Memory B cell (primary cell): ENCODE results near the gene SPON1.

Experiments
- ATAC-seq: fragments of 150-1000 bp; cut with Tn5 transposase; 2 replicates; pipeline ENCODE4 v1.10.0; 2021; ENCODE audit warnings: low read depth, mild to moderate bottlenecking, moderate library complexity
- DNase-seq, 2 donors: peaks; one replicate each; pipeline ENCODE4 v3.0.0; 2022; ENCODE audit warnings: low spot score in 2 of 2
- H3K27ac Mint-ChIP-seq: one replicate; pipeline ENCODE4 v1.8.0; 2022; ENCODE audit warnings: mild to moderate bottlenecking, moderate library complexity, mixed read lengths
- H3K27me3 Mint-ChIP-seq: one replicate; pipeline ENCODE4 v1.8.0; 2022; ENCODE audit warnings: mixed read lengths
- H3K36me3 Mint-ChIP-seq: one replicate; pipeline ENCODE4 v1.8.0; 2022; ENCODE audit warnings: mild to moderate bottlenecking, mixed read lengths
- H3K4me1 Mint-ChIP-seq: one replicate; pipeline ENCODE4 v1.8.0; 2022; ENCODE audit warnings: mixed read lengths
- H3K4me3 Mint-ChIP-seq: one replicate; pipeline ENCODE4 v1.8.0; 2022; ENCODE audit warnings: mild to moderate bottlenecking, moderate library complexity, mixed read lengths
- H3K9me3 Mint-ChIP-seq: one replicate; pipeline ENCODE4 v1.8.0; 2022; ENCODE audit warnings: mixed read lengths

SPON1 gene

GRCh38 chr11:14225666-14226065 lies 263.1 kb downstream of the SPON1 start:
- H3K4me3 Mint-ChIP-seq, result no peak overlapping the region
- peaks cover 14% of the 10 kb centered on the region for H3K27me3 Mint-ChIP-seq
- H3K9me3 Mint-ChIP-seq, result peaks cover 1% of the 10 kb centered on the region
- no peak for ATAC-seq
- DNase-seq, result no peak
- no peak overlapping the region for H3K27ac Mint-ChIP-seq
- peaks cover 7% of the 10 kb centered on the region for H3K4me1 Mint-ChIP-seq
- H3K36me3 Mint-ChIP-seq, result peaks cover 1% of the 10 kb centered on the region

- ATAC-seq, result no peak
- Mint-ChIP-seq H3K9me3 (peaks cover 1% of the 10 kb centered on the region), H3K27me3 (peaks cover 18% of the 10 kb centered on the region), H3K36me3 (peaks cover 1% of the 10 kb centered on the region), H3K4me3 (no peak overlapping the region), H3K27ac (no peak overlapping the region), H3K4me1 (peaks cover 10% of the 10 kb centered on the region)
- no peak for DNase-seq
Observed at GRCh38 chr11:14228356-14228755, 265.8 kb downstream of the SPON1 start.

GRCh38 chr11:14229472-14229871 lies 266.9 kb downstream of the SPON1 start:
- Mint-ChIP-seq H3K9me3 (peaks cover 1% of the 10 kb centered on the region), H3K27ac (no peak overlapping the region), H3K36me3 (peaks cover 1% of the 10 kb centered on the region), H3K4me1 (peaks cover 5% of the 10 kb centered on the region), H3K4me3 (no peak overlapping the region), H3K27me3 (peaks cover 18% of the 10 kb centered on the region)
- no peak for DNase-seq
- ATAC-seq, result no peak

- peaks cover 1% of the 10 kb centered on the region for H3K36me3 Mint-ChIP-seq
- ATAC-seq (no peak), DNase-seq (no peak)
- H3K4me3 Mint-ChIP-seq, result no peak overlapping the region
- peaks cover 18% of the 10 kb centered on the region for H3K27me3 Mint-ChIP-seq
- peaks cover 1% of the 10 kb centered on the region for H3K9me3 Mint-ChIP-seq
- peaks cover 2% of the 10 kb centered on the region for H3K4me1 Mint-ChIP-seq
- no peak overlapping the region for H3K27ac Mint-ChIP-seq
Observed at GRCh38 chr11:14230407-14230806, 267.9 kb downstream of the SPON1 start.

GRCh38 chr11:14232652-14233051 lies 270.1 kb downstream of the SPON1 start:
- Mint-ChIP-seq H3K27me3 (peaks cover 18% of the 10 kb centered on the region), H3K27ac (no peak overlapping the region), H3K4me1 (peaks cover 22% of the 10 kb centered on the region), H3K4me3 (no peak overlapping the region), H3K36me3 (no peaks in the 10 kb centered on the region), H3K9me3 (no peaks in the 10 kb centered on the region)
- ATAC-seq (no peak), DNase-seq (no peak)

- no peak overlapping the region for H3K4me3 Mint-ChIP-seq
- DNase-seq (no peak), ATAC-seq (no peak)
- H3K27ac Mint-ChIP-seq, result no peak overlapping the region
- no peaks in the 10 kb centered on the region for H3K36me3 Mint-ChIP-seq
- no peaks in the 10 kb centered on the region for H3K9me3 Mint-ChIP-seq
- H3K27me3 Mint-ChIP-seq, result peaks cover 12% of the 10 kb centered on the region
- peaks cover 33% of the 10 kb centered on the region for H3K4me1 Mint-ChIP-seq
Observed at GRCh38 chr11:14234446-14234845, 271.9 kb downstream of the SPON1 start.

- H3K27me3 Mint-ChIP-seq, result peaks cover 7% of the 10 kb centered on the region
- peaks cover 33% of the 10 kb centered on the region for H3K4me1 Mint-ChIP-seq
- H3K4me3 Mint-ChIP-seq, result peak overlapping the region; percentile 1
- ATAC-seq (no peak), DNase-seq (no peak)
- H3K27ac Mint-ChIP-seq, result peak overlapping the region; percentile 93
- H3K9me3 Mint-ChIP-seq, result no peaks in the 10 kb centered on the region
- H3K36me3 Mint-ChIP-seq, result no peaks in the 10 kb centered on the region
Observed at GRCh38 chr11:14235701-14236100, 273.2 kb downstream of the SPON1 start.

GRCh38 chr11:14237444-14237961 lies 275.0 kb downstream of the SPON1 start:
- peaks cover 1% of the 10 kb centered on the region for H3K27me3 Mint-ChIP-seq
- H3K36me3 Mint-ChIP-seq, result no peaks in the 10 kb centered on the region
- H3K4me1 Mint-ChIP-seq, result peaks cover 32% of the 10 kb centered on the region
- DNase-seq, result peak; percentile 59 to 77
- peak overlapping the region; percentile 60 for H3K4me3 Mint-ChIP-seq
- ATAC-seq, result peak; percentile 96
- H3K9me3 Mint-ChIP-seq, result no peaks in the 10 kb centered on the region
- H3K27ac Mint-ChIP-seq, result peak overlapping the region; percentile 93

GRCh38 chr11:14240221-14240620 lies 277.7 kb downstream of the SPON1 start:
- Mint-ChIP-seq H3K4me3 (no peak overlapping the region), H3K36me3 (no peaks in the 10 kb centered on the region), H3K9me3 (no peaks in the 10 kb centered on the region), H3K27me3 (no peaks in the 10 kb centered on the region), H3K27ac (no peak overlapping the region), H3K4me1 (peaks cover 31% of the 10 kb centered on the region)
- DNase-seq, result no peak
- no peak for ATAC-seq

GRCh38 chr11:14240951-14241350 lies 278.4 kb downstream of the SPON1 start:
- no peaks in the 10 kb centered on the region for H3K27me3 Mint-ChIP-seq
- H3K36me3 Mint-ChIP-seq, result no peaks in the 10 kb centered on the region
- ATAC-seq (no peak), DNase-seq (no peak)
- H3K4me1 Mint-ChIP-seq, result peaks cover 28% of the 10 kb centered on the region
- H3K27ac Mint-ChIP-seq, result no peak overlapping the region
- no peak overlapping the region for H3K4me3 Mint-ChIP-seq
- no peaks in the 10 kb centered on the region for H3K9me3 Mint-ChIP-seq

GRCh38 chr11:14242187-14242586 lies 279.7 kb downstream of the SPON1 start:
- no peak overlapping the region for H3K27ac Mint-ChIP-seq
- peaks cover 2% of the 10 kb centered on the region for H3K27me3 Mint-ChIP-seq
- H3K4me1 Mint-ChIP-seq, result peaks cover 15% of the 10 kb centered on the region
- DNase-seq (no peak), ATAC-seq (no peak)
- no peak overlapping the region for H3K4me3 Mint-ChIP-seq
- H3K9me3 Mint-ChIP-seq, result no peaks in the 10 kb centered on the region
- H3K36me3 Mint-ChIP-seq, result no peaks in the 10 kb centered on the region

GRCh38 chr11:14242733-14243132 lies 280.2 kb downstream of the SPON1 start:
- no peak for DNase-seq
- Mint-ChIP-seq H3K27me3 (peaks cover 5% of the 10 kb centered on the region), H3K36me3 (no peaks in the 10 kb centered on the region), H3K4me1 (peaks cover 11% of the 10 kb centered on the region), H3K27ac (no peak overlapping the region), H3K4me3 (no peak overlapping the region), H3K9me3 (no peaks in the 10 kb centered on the region)
- ATAC-seq, result no peak

- H3K9me3 Mint-ChIP-seq, result no peaks in the 10 kb centered on the region
- peaks cover 6% of the 10 kb centered on the region for H3K27me3 Mint-ChIP-seq
- no peaks in the 10 kb centered on the region for H3K36me3 Mint-ChIP-seq
- ATAC-seq, result no peak
- DNase-seq, result no peak
- H3K4me3 Mint-ChIP-seq, result no peak overlapping the region
- peaks cover 12% of the 10 kb centered on the region for H3K4me1 Mint-ChIP-seq
- no peak overlapping the region for H3K27ac Mint-ChIP-seq
Observed at GRCh38 chr11:14244926-14245325, 282.4 kb downstream of the SPON1 start.

- DNase-seq, result no peak
- Mint-ChIP-seq H3K4me1 (peaks cover 12% of the 10 kb centered on the region), H3K9me3 (no peaks in the 10 kb centered on the region), H3K27me3 (peaks cover 8% of the 10 kb centered on the region), H3K27ac (no peak overlapping the region), H3K4me3 (no peak overlapping the region), H3K36me3 (no peaks in the 10 kb centered on the region)
- no peak for ATAC-seq
Observed at GRCh38 chr11:14245444-14245843, 282.9 kb downstream of the SPON1 start.

- H3K4me1 Mint-ChIP-seq, result peaks cover 12% of the 10 kb centered on the region
- no peak for DNase-seq
- peaks cover 14% of the 10 kb centered on the region for H3K27me3 Mint-ChIP-seq
- peak overlapping the region; percentile 42 for H3K4me3 Mint-ChIP-seq
- H3K36me3 Mint-ChIP-seq, result no peaks in the 10 kb centered on the region
- ATAC-seq, result no peak
- no peak overlapping the region for H3K27ac Mint-ChIP-seq
- H3K9me3 Mint-ChIP-seq, result no peaks in the 10 kb centered on the region
Observed at GRCh38 chr11:14248580-14248981, 286.1 kb downstream of the SPON1 start.
